Ectodermal cell (in vitro differentiated cells): Measurements from ENCODE around the gene RSPH6A.

ENCODE experiments used
- H3K27ac ChIP-seq: 2 replicates; pipeline ENCODE4 v1.7.0; 2013; ENCODE audit warnings: mild to moderate bottlenecking, low read depth, low read length; ENCODE audit not compliant: insufficient read depth, poor library complexity, severe bottlenecking
- H3K27me3 ChIP-seq: 2 replicates; pipeline ENCODE4 v1.7.0; 2013; ENCODE audit warnings: mild to moderate bottlenecking, low read length; ENCODE audit not compliant: insufficient read depth, control insufficient read depth, poor library complexity, severe bottlenecking
- H3K36me3 ChIP-seq: one replicate; pipeline ENCODE4 v1.7.0; 2013; ENCODE audit warnings: low read length; ENCODE audit not compliant: control insufficient read depth, insufficient read depth
- H3K4me1 ChIP-seq: one replicate; pipeline ENCODE4 v1.7.0; 2013; ENCODE audit warnings: low read length; ENCODE audit not compliant: control insufficient read depth, insufficient read depth
- H3K4me3 ChIP-seq: 2 replicates; pipeline ENCODE4 v1.7.0; 2013; ENCODE audit warnings: low read depth, low read length, control low read depth; ENCODE audit not compliant: insufficient read depth
- H3K9me3 ChIP-seq: 2 replicates; pipeline ENCODE4 v1.7.0; 2013; ENCODE audit warnings: mild to moderate bottlenecking, low read length, moderate library complexity; ENCODE audit not compliant: control insufficient read depth
- WGBS, 2 experiments: methylation state at CpG; one replicate each; pipeline ENCODE4 v1.1.7; 2013; ENCODE audit warnings: missing lambda C conversion rate in 2 of 2; 5-methylcytosine and 5-hydroxymethylcytosine counted together

RSPH6A gene

GRCh38 chr19:45765702-45766295 is 49.3 kb downstream of the RSPH6A start:
- H3K27me3 ChIP-seq: no peaks in the 10 kb centered on the region
- no peak overlapping the region for H3K27ac ChIP-seq
- H3K9me3 ChIP-seq: no peaks in the 10 kb centered on the region
- WGBS, 2 experiments: 88 to 89% methylated on average over 23 of the region's 23 CpGs
- H3K36me3 ChIP-seq: no peaks in the 10 kb centered on the region
- no peak overlapping the region for H3K4me3 ChIP-seq
- H3K4me1 ChIP-seq: peaks cover 32% of the 10 kb centered on the region

GRCh38 chr19:45764945-45765701 is 50.0 kb downstream of the RSPH6A start:
- Histone ChIP-seq H3K4me1 (peaks cover 32% of the 10 kb centered on the region), H3K9me3 (no peaks in the 10 kb centered on the region), H3K36me3 (no peaks in the 10 kb centered on the region), H3K4me3 (no peak overlapping the region), H3K27ac (no peak overlapping the region), H3K27me3 (no peaks in the 10 kb centered on the region)
- 56 to 58% methylated on average over 20 to 21 of the region's 21 CpGs for WGBS, 2 experiments

GRCh38 chr19:45764475-45764874 is 50.6 kb downstream of the RSPH6A start:
- 37 to 44% methylated on average over 6 of the region's 6 CpGs for WGBS, 2 experiments
- H3K9me3 ChIP-seq: no peaks in the 10 kb centered on the region
- no peak overlapping the region for H3K4me3 ChIP-seq
- peaks cover 32% of the 10 kb centered on the region for H3K4me1 ChIP-seq
- H3K27me3 ChIP-seq: no peaks in the 10 kb centered on the region
- no peaks in the 10 kb centered on the region for H3K36me3 ChIP-seq
- H3K27ac ChIP-seq: no peak overlapping the region

- Histone ChIP-seq H3K4me1 (peaks cover 32% of the 10 kb centered on the region), H3K27me3 (no peaks in the 10 kb centered on the region), H3K9me3 (no peaks in the 10 kb centered on the region), H3K27ac (no peak overlapping the region), H3K4me3 (no peak overlapping the region), H3K36me3 (no peaks in the 10 kb centered on the region)
- 73 to 76% methylated on average over 27 of the region's 27 CpGs for WGBS, 2 experiments
Measured at GRCh38 chr19:45763691-45764294, 51.3 kb downstream of the RSPH6A start.

- Histone ChIP-seq H3K4me1 (peaks cover 32% of the 10 kb centered on the region), H3K27ac (no peak overlapping the region), H3K36me3 (no peaks in the 10 kb centered on the region), H3K27me3 (no peaks in the 10 kb centered on the region), H3K9me3 (no peaks in the 10 kb centered on the region), H3K4me3 (no peak overlapping the region)
- WGBS, 2 experiments: 92 to 94% methylated on average over 15 of the region's 15 CpGs
Measured at GRCh38 chr19:45762870-45763631, 52.1 kb downstream of the RSPH6A start.

GRCh38 chr19:45761714-45762113 is 53.4 kb downstream of the RSPH6A start:
- Histone ChIP-seq H3K4me1 (peaks cover 29% of the 10 kb centered on the region), H3K27me3 (no peaks in the 10 kb centered on the region), H3K36me3 (no peaks in the 10 kb centered on the region), H3K27ac (no peak overlapping the region), H3K4me3 (no peak overlapping the region), H3K9me3 (no peaks in the 10 kb centered on the region)
- 68% methylated on average over 17 of the region's 17 CpGs for WGBS, 2 experiments

GRCh38 chr19:45758921-45759320 is 56.2 kb downstream of the RSPH6A start:
- no peaks in the 10 kb centered on the region for H3K9me3 ChIP-seq
- H3K27me3 ChIP-seq: no peaks in the 10 kb centered on the region
- no peak overlapping the region for H3K27ac ChIP-seq
- WGBS, 2 experiments: 92 to 93% methylated on average over 9 of the region's 9 CpGs
- H3K4me3 ChIP-seq: no peak overlapping the region
- peaks cover under 1% of the 10 kb centered on the region for H3K4me1 ChIP-seq
- no peaks in the 10 kb centered on the region for H3K36me3 ChIP-seq

GRCh38 chr19:45757695-45758094 is 57.4 kb downstream of the RSPH6A start:
- WGBS, 2 experiments: 89 to 92% methylated on average over 9 of the region's 9 CpGs
- no peaks in the 10 kb centered on the region for H3K36me3 ChIP-seq
- no peaks in the 10 kb centered on the region for H3K27me3 ChIP-seq
- no peak overlapping the region for H3K4me3 ChIP-seq
- no peaks in the 10 kb centered on the region for H3K9me3 ChIP-seq
- no peaks in the 10 kb centered on the region for H3K4me1 ChIP-seq
- H3K27ac ChIP-seq: no peak overlapping the region

GRCh38 chr19:45754323-45754722 is 60.8 kb downstream of the RSPH6A start:
- WGBS, 2 experiments: 93 to 96% methylated on average over 8 of the region's 8 CpGs
- H3K4me3 ChIP-seq: no peak overlapping the region
- no peak overlapping the region for H3K27ac ChIP-seq

GRCh38 chr19:45753548-45753947 is 61.6 kb downstream of the RSPH6A start:
- no peaks in the 10 kb centered on the region for H3K4me1 ChIP-seq
- H3K27ac ChIP-seq: no peak overlapping the region
- H3K36me3 ChIP-seq: no peaks in the 10 kb centered on the region
- no peaks in the 10 kb centered on the region for H3K27me3 ChIP-seq
- 55 to 61% methylated on average over 6 of the region's 6 CpGs for WGBS, 2 experiments
- no peaks in the 10 kb centered on the region for H3K9me3 ChIP-seq
- H3K4me3 ChIP-seq: no peak overlapping the region

More at GRCh38 chr19:45754323-45754722, 60.8 kb downstream of the RSPH6A start:
- Histone ChIP-seq H3K9me3 (no peaks in the 10 kb centered on the region), H3K4me1 (no peaks in the 10 kb centered on the region), H3K36me3 (no peaks in the 10 kb centered on the region), H3K27me3 (no peaks in the 10 kb centered on the region)
